COLO668 (cell line): ENCODE measurements around the gene DOCK1.

Experiments
- DNase-seq: peaks from one replicate; lab custom pipeline; 2025; ENCODE audit not compliant: unreplicated experiment; lab: John Stamatoyannopoulos, UW

The DOCK1 gene

GRCh38 chr10:127198721-127199120, 293.5 kb downstream of the DOCK1 start:
- no peak for DNase-seq

GRCh38 chr10:127200646-127201045, 295.4 kb downstream of the DOCK1 start:
- no peak for DNase-seq

DNA sequence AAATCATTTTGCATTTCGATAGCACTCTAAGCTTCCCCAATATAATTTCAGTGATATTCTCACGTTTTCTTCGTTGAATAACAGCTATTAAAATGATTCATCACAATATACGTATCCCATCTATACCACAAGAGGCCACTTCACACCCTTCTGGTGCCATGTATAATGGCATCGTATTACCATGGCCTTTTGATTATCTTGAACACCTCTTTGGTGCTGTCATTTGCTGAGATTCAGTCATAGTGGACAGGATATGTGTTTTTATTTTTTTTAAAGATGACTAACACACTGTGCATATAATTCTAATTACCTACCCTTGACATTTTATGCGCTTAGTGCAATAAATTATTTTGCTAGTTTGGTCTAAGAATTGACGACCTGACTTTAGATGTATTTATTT, 297.8 kb downstream of the DOCK1 start:
- DNase-seq, result no peak

- no peak for DNase-seq
Measured at GRCh38 chr10:127207081-127207480, 301.9 kb downstream of the DOCK1 start.

DNA sequence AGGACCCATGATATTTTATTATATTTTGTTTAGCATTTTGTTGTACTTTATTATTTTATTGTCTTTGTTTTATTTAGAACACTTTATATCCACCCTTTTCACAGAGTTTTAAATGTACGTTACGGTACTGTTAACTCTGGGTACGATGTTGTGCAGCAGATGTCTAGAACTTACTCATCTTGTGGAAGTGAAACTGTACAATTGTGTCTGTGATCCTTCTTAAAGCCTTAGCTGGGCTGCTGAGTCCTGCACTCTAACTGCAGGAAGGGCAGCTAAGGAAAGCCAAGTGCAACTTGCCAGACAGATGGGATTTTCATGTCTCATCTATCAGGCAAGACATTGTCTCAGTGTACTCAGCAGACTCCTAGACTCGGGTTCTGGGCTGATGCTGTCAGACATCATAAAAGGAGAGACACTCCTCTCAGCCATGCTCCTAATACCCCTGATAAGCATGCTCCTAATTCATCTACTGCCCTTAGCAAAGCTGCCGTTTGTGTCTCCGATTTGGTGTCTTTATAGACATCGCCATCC, 305.8 kb downstream of the DOCK1 start:
- DNase-seq, result no peak

- no peak for DNase-seq
Measured at GRCh38 chr10:127215866-127216265, 310.6 kb downstream of the DOCK1 start.

- DNase-seq, result no peak
Measured at GRCh38 chr10:127216274-127216673, 311.0 kb downstream of the DOCK1 start.

DNA sequence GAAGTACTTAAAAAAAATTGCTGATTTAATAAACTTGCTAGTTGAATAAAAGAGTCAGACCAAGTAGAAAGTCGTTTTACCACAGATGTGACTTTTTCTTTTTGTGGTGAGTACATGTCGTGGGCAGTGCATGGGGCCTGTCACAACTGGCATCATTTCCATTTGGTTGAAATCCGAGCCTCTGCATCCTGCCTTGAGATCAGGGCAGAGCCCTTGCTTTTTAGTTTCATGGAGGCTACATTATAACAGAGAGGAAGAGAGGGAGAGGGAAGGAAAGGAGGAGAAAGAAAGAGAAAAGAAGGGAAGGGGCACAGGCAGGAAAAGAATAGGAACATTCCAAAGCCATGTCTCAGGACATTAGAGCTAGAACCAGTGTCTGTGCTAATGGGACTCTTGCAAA, 311.6 kb downstream of the DOCK1 start:
- DNase-seq, result no peak

GRCh38 chr10:127218658-127219057, 313.4 kb downstream of the DOCK1 start:
- DNase-seq, result no peak

DNA sequence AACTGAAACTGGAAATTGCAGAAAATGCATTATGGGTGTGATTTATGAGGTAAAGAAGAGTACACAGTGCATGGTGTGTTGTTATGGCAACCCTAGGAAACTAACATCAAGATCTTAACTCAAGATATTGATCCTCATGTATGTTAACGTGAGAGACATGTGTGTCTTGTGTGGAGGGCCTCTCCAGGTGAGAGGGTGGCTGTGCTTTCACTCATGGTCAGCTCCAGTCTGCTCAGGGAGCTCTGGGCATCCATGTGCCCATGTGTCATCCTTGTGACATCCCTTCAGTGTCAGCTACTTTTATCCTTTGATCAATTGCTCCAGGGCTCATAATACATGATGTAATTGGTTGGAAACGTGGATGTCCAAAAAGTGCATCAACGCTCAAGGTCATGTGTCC, 316.1 kb downstream of the DOCK1 start:
- DNase-seq, result no peak

- DNase-seq, result no peak
Measured at GRCh38 chr10:127227027-127227426, 321.8 kb downstream of the DOCK1 start.

GRCh38 chr10:127227663-127228062, 322.4 kb downstream of the DOCK1 start:
- DNase-seq, result no peak

DNA sequence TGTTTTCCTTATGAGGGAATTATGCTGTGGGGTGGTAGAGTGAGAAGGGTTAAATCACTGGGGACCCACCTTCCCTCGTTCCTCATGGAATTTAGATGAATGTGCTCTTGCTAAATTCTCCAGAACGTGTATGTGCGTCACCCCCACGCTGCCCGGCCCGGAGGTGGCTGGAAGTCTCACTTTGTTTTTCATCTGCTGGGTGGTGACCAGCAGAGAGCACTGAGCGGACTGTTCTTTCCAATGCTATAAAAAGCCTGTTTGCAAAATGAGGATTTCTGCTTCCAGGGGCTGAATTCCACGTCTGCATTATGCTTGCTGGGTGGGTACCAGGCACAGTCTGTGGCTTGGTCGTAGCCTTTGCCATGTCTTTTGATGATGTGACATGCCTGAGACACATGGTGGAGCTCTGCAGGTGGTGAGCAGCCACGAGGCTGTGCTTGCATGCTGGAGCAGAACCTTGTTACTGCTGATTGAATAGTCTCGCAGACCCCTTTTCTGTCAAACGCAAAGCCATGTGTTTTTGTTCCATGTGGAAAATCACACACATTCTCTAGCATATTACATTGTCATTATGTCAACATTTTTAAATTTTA, 323.1 kb downstream of the DOCK1 start:
- no peak for DNase-seq

- DNase-seq, result no peak
Measured at GRCh38 chr10:127234306-127234800, 329.1 kb downstream of the DOCK1 start.

- no peak for DNase-seq
Measured at GRCh38 chr10:127236266-127236665, 331.0 kb downstream of the DOCK1 start.

DNA sequence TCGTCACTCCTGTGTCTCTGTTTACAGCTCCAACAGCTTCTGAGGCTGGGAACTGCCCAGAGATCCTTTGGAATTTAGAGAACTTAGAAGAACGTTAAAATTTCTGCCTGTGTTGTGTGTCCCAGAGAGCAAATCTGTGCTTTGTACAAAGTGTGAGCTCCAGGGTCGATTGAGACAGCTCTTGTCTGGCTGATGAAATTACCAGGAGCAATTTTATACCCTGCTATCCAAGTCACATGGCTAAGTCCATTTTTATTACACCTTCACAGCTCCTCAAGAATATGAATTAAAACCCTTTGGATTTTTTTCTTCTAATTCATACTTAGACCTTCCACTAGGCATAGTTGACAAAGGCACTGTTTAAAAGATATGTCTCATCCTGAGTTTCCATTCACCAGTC, 337.7 kb downstream of the DOCK1 start:
- DNase-seq, result no peak

GRCh38 chr10:127243490-127244272, 338.5 kb downstream of the DOCK1 start:
- peak; percentile 36 for DNase-seq

- DNase-seq, result no peak
Measured at GRCh38 chr10:127245456-127245855, 340.2 kb downstream of the DOCK1 start.

GRCh38 chr10:127250031-127250430, 344.8 kb downstream of the DOCK1 start:
- no peak for DNase-seq

DNA sequence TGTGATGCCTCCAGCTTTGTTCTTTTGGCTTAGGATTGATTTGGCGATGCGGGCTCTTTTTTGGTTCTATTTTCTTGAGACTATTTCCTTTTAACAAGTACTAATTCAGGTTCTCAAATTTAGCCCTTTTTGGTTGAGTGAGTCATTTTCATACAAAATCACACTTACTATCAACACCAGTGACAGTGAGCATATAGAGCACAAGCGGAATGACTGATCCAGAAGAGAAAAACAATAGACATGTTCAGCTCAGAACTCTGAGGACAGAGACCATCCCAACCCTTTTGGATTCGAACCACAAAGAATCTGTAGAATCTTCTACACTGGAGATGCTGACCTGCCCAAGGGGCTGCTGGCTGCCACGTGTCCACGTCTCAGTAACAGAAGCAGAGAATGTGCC, 347.6 kb downstream of the DOCK1 start:
- DNase-seq, result no peak

GRCh38 chr10:127254276-127254675, 349.0 kb downstream of the DOCK1 start:
- no peak for DNase-seq

GRCh38 chr10:127257395-127257794, 352.2 kb downstream of the DOCK1 start:
- no peak for DNase-seq
